Measurements from ENCODE around the gene SLC39A11. TPM values are rescaled to one million over a fixed set of nuclear protein-coding genes. Genes with fewer than 3 reads are reported as not detected.
"Not testable (repeated sequence)": the region's sequence is repeated elsewhere in the genome, so short reads cannot be mapped to it uniquely, and the experiment has no call there.

SLC39A11 gene
- total RNA-seq, 1 experiment from 2014 or later, result 46.4 TPM

DNA sequence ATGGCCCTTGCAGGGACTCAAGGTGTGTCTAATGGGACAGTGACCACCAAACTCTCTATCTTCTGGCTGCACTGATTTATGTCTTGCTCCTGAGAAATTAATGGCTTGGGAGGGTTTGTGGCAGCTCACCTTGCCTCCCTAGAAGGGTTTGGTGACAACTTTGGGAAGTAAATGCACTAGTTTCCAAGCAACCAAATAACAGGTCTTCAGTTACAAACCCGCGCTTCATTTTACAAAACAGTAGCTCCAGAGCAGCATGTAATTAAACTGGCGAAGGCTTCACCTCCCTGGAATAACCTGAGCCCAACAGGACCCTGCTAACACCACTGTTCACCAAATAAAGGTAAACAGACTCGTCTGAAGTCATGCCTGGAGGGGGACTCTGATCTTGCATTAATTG lies 318.3 kb downstream of the SLC39A11 start:
- Histone ChIP-seq H3K27me3 (ENCODE audit: insufficient read depth, low read length) (no peaks in the 10 kb centered on the region), H3K4me3 (replicated peaks in 1 of 2; ENCODE audit: low read depth in 1 of 2, low read length in 2 of 2) (no peak overlapping the region), H4K20me1 (ENCODE audit: insufficient read depth) (no peaks in the 10 kb centered on the region), H3K79me2 (ENCODE audit: insufficient read depth, low read length) (no peaks in the 10 kb centered on the region), H3K4me1 (ENCODE audit: control insufficient read depth in 1 of 2, insufficient read depth in 2 of 2, low read length in 2 of 2) (no peaks in the 10 kb centered on the region), H3K4me2 (ENCODE audit: low read length) (no peak overlapping the region), H2AFZ (ENCODE audit: low read depth, low read length, poor library complexity, severe bottlenecking) (no peak overlapping the region), H3K9me3 (ENCODE audit: control insufficient read depth in 1 of 2, insufficient read depth in 1 of 2, low read depth in 1 of 2, low read length in 2 of 2) (no peaks in the 10 kb centered on the region), H3K27ac (ENCODE audit: low read depth, low read length) (no peak overlapping the region), H3K36me3 (ENCODE audit: control insufficient read depth in 1 of 2, insufficient read depth in 2 of 2, low read length in 2 of 2) (no peaks in the 10 kb centered on the region), H3K9me2 (ENCODE audit: insufficient read depth) (no peaks in the 10 kb centered on the region), H3K9ac (ENCODE audit: low read length) (no peak overlapping the region)
- POLR2A ChIA-PET, result no interaction called here
- intact Hi-C loops (cut with micrococcal nuclease), result no loop called here
- no peak for ATAC-seq
- no peak for TF ChIP-seq ZNF274 (IDR thresholded peaks at IDR 0.05; ENCODE audit: low read depth, low read length)
- no peak for TF ChIP-seq EGR1 (IDR thresholded peaks at IDR 0.05; ENCODE audit: low read depth)
- no peak for TF ChIP-seq CEBPB (IDR thresholded peaks at IDR 0.05; ENCODE audit: low read depth)
- no peak for TF ChIP-seq EZH2 (IDR thresholded peaks at IDR 0.05)
- TF ChIP-seq POLR2AphosphoS5 (IDR thresholded peaks at IDR 0.05; ENCODE audit: low read depth, low read length), result no peak
- no peak for TF ChIP-seq RAD21 (IDR thresholded peaks at IDR 0.05; ENCODE audit: low read depth)
- TF ChIP-seq POLR2A (IDR thresholded peaks at IDR 0.05; ENCODE audit: borderline replicate concordance, extremely low read depth, insufficient read depth, insufficient read length), result no peak
- TF ChIP-seq CBX3 (IDR thresholded peaks at IDR 0.05; ENCODE audit: low read depth), result no peak
- TF ChIP-seq, protein P1, sequence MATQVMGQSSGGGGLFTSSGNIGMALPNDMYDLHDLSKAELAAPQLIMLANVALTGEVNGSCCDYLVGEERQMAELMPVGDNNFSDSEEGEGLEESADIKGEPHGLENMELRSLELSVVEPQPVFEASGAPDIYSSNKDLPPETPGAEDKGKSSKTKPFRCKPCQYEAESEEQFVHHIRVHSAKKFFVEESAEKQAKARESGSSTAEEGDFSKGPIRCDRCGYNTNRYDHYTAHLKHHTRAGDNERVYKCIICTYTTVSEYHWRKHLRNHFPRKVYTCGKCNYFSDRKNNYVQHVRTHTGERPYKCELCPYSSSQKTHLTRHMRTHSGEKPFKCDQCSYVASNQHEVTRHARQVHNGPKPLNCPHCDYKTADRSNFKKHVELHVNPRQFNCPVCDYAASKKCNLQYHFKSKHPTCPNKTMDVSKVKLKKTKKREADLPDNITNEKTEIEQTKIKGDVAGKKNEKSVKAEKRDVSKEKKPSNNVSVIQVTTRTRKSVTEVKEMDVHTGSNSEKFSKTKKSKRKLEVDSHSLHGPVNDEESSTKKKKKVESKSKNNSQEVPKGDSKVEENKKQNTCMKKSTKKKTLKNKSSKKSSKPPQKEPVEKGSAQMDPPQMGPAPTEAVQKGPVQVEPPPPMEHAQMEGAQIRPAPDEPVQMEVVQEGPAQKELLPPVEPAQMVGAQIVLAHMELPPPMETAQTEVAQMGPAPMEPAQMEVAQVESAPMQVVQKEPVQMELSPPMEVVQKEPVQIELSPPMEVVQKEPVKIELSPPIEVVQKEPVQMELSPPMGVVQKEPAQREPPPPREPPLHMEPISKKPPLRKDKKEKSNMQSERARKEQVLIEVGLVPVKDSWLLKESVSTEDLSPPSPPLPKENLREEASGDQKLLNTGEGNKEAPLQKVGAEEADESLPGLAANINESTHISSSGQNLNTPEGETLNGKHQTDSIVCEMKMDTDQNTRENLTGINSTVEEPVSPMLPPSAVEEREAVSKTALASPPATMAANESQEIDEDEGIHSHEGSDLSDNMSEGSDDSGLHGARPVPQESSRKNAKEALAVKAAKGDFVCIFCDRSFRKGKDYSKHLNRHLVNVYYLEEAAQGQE (IDR thresholded peaks at IDR 0.05; ENCODE audit: low read depth), result no peak
- no peak for TF ChIP-seq ELF1 (IDR thresholded peaks at IDR 0.05; ENCODE audit: borderline replicate concordance, low read depth)
- RAD21 ChIA-PET (ENCODE audit: low non-redundant PET in 1 of 2, low total read pairs in 2 of 2, uncharacterized antibody in 2 of 2, unreplicated experiment in 2 of 2), result no interaction called here
- BruUV-seq (replicated peaks), result no TSS peak
- no peak for DNase-seq (ENCODE audit: low read depth, low spot score)
- CTCF ChIA-PET, result no interaction called here

DNA sequence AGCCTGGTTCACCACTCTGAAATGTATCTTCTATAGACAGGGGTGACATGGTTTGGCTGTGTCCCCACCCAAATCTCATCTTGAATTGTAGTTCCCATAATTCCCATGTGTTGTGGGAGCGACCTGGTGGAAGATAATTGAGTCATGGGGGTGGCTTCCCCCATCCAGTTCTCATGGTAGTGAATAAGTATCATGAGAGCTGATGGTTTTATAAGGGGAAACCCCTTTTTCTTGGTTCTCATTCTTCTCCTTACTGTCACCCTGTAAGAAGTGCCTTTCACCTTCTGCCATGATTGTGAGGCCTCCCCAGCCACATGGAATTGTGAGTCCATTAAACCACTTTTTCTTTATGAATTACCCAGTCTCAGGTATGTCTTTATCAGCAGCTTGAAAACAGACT lies 319.3 kb downstream of the SLC39A11 start:
- RAD21 ChIA-PET (ENCODE audit: low non-redundant PET in 1 of 2, low total read pairs in 2 of 2, uncharacterized antibody in 2 of 2, unreplicated experiment in 2 of 2); H3K27ac ChIP-seq (ENCODE audit: low read depth, low read length); H3K4me3 ChIP-seq (replicated peaks in 1 of 2; ENCODE audit: low read depth in 1 of 2, low read length in 2 of 2); H3K4me2 ChIP-seq (ENCODE audit: low read length); H3K79me2 ChIP-seq (ENCODE audit: insufficient read depth, low read length); intact Hi-C loops (cut with micrococcal nuclease); H2AFZ ChIP-seq (ENCODE audit: low read depth, low read length, poor library complexity, severe bottlenecking); BruUV-seq (replicated peaks); H3K27me3 ChIP-seq (ENCODE audit: insufficient read depth, low read length); CTCF ChIA-PET; H4K20me1 ChIP-seq (ENCODE audit: insufficient read depth); H3K9me3 ChIP-seq (ENCODE audit: control insufficient read depth in 1 of 2, insufficient read depth in 1 of 2, low read depth in 1 of 2, low read length in 2 of 2); H3K36me3 ChIP-seq (ENCODE audit: control insufficient read depth in 1 of 2, insufficient read depth in 2 of 2, low read length in 2 of 2); H3K9me2 ChIP-seq (ENCODE audit: insufficient read depth); DNase-seq (ENCODE audit: low read depth, low spot score); H3K4me1 ChIP-seq (ENCODE audit: control insufficient read depth in 1 of 2, insufficient read depth in 2 of 2, low read length in 2 of 2); ATAC-seq; H3K9ac ChIP-seq (ENCODE audit: low read length); POLR2A ChIA-PET: not testable (repeated sequence)
